Trophoblast cell (in vitro differentiated cells and primary cell): ENCODE measurements around the gene USP33.

ENCODE experiments used
- DNase-seq, 2 donors: peaks; one replicate each; pipeline ENCODE4 v3.0.0-alpha.2; 2016
- H2AFZ ChIP-seq: 2 replicates; pipeline ENCODE4 v1.6.1; 2013; ENCODE audit warnings: low read length, moderate library complexity, mild to moderate bottlenecking; ENCODE audit not compliant: insufficient read depth, poor library complexity
- H2AK5ac ChIP-seq: 2 replicates; pipeline ENCODE4 v1.6.1; 2013; ENCODE audit warnings: mild to moderate bottlenecking, low read length
- H2BK120ac ChIP-seq: 2 replicates; pipeline ENCODE4 v1.6.1; 2013; ENCODE audit warnings: low read length, mild to moderate bottlenecking, moderate library complexity; ENCODE audit not compliant: insufficient read depth, poor library complexity
- H2BK12ac ChIP-seq: 2 replicates; pipeline ENCODE4 v1.6.1; 2013; ENCODE audit warnings: mild to moderate bottlenecking, low read length, moderate library complexity
- H2BK5ac ChIP-seq: 2 replicates; pipeline ENCODE4 v1.6.1; 2013; ENCODE audit warnings: low read length, low read depth, moderate library complexity, mild to moderate bottlenecking; ENCODE audit not compliant: poor library complexity
- H3K14ac ChIP-seq: 2 replicates; pipeline ENCODE4 v1.6.1; 2013; ENCODE audit warnings: mild to moderate bottlenecking, low read length
- H3K18ac ChIP-seq: 2 replicates; pipeline ENCODE4 v1.6.1; 2013; ENCODE audit warnings: mild to moderate bottlenecking, low read length
- H3K23ac ChIP-seq: 2 replicates; pipeline ENCODE4 v1.6.1; 2013; ENCODE audit warnings: low read length
- H3K27ac ChIP-seq: 2 replicates; pipeline ENCODE4 v1.5.1; 2013; ENCODE audit warnings: low read depth, mild to moderate bottlenecking, inconsistent platforms, low read length, moderate library complexity
- H3K27me3 ChIP-seq: 2 replicates; pipeline ENCODE4 v1.6.1; 2013; ENCODE audit warnings: inconsistent platforms, mild to moderate bottlenecking, low read length, moderate library complexity; ENCODE audit not compliant: insufficient read depth
- H3K36me3 ChIP-seq, 2 experiments: 1 replicate in 1 of 2; 2 replicates in 1 of 2; pipeline ENCODE4 v1.6.1; 2013; ENCODE audit warnings: low read length in 2 of 2, mild to moderate bottlenecking in 2 of 2, moderate library complexity in 1 of 2; ENCODE audit not compliant: insufficient read depth in 2 of 2, control insufficient read depth in 1 of 2
- H3K4ac ChIP-seq: 2 replicates; pipeline ENCODE4 v1.6.1; 2013; ENCODE audit warnings: low read depth, mild to moderate bottlenecking, low read length, moderate library complexity
- H3K4me1 ChIP-seq, 2 experiments: 1 replicate in 1 of 2; 2 replicates in 1 of 2; pipeline ENCODE4 v1.6.1; 2013; ENCODE audit warnings: low read length in 2 of 2, mild to moderate bottlenecking in 2 of 2, moderate library complexity in 1 of 2; ENCODE audit not compliant: insufficient read depth in 2 of 2, control insufficient read depth in 1 of 2
- H3K4me2 ChIP-seq: 2 replicates; pipeline ENCODE4 v1.6.1; 2013; ENCODE audit warnings: inconsistent platforms, mild to moderate bottlenecking, low read length, moderate library complexity
- H3K4me3 ChIP-seq: 2 replicates; pipeline ENCODE4 v1.5.1; 2013; ENCODE audit warnings: mild to moderate bottlenecking, low read depth, low read length, inconsistent platforms
- H3K79me1 ChIP-seq: one replicate; pipeline ENCODE4 v1.6.1; 2013; ENCODE audit warnings: low read length
- H3K79me2 ChIP-seq: 2 replicates; pipeline ENCODE4 v1.6.1; 2013; ENCODE audit warnings: low read length, mild to moderate bottlenecking; ENCODE audit not compliant: control insufficient read depth, insufficient read depth, poor library complexity
- H3K9ac ChIP-seq: 2 replicates; pipeline ENCODE4 v1.6.1; 2013; ENCODE audit warnings: mild to moderate bottlenecking, low read length
- H3K9me3 ChIP-seq: 2 replicates; pipeline ENCODE4 v1.6.1; 2013; ENCODE audit warnings: low read depth, mild to moderate bottlenecking, control low read depth, inconsistent platforms, low read length; ENCODE audit not compliant: insufficient read depth
- H4K12ac ChIP-seq: 2 replicates; pipeline ENCODE4 v1.6.1; 2013; ENCODE audit warnings: low read depth, mild to moderate bottlenecking, low read length, moderate library complexity
- H4K8ac ChIP-seq: 2 replicates; pipeline ENCODE4 v1.6.1; 2013; ENCODE audit warnings: low read depth, mild to moderate bottlenecking, low read length, moderate library complexity
- H4K91ac ChIP-seq: one replicate; pipeline ENCODE4 v1.6.1; 2013; ENCODE audit warnings: low read depth, mild to moderate bottlenecking, low read length, moderate library complexity
- WGBS: extraction: QIAGEN DNeasy Blood & Tissue Kit; methylation state at CpG from one replicate; pipeline ENCODE4 v1.1.7; 2013; ENCODE audit warnings: missing lambda C conversion rate; ENCODE audit not compliant: insufficient read length, insufficient coverage; ENCODE audit errors: extremely low coverage; 5-methylcytosine and 5-hydroxymethylcytosine counted together

USP33 gene

DNA sequence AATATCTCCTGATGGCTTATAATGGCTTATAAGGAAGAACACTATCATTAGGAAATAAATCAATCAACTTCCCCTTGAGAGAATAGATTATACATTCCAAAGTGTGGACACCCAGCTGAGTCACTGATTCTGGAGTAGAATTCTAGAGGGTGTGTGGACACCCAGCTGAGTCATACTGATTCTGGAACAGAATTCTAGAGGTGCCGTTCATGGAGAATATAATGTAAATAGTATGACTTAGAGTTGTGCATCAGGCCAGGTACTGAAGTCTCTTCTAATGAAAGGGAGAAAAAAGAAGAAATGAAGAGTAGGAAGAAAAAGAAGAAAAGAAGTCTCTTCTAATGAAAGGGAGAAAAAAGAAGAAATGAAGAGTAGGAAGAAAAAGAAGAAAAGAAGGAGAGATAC, 2.4 kb upstream of the USP33 start:
- Histone ChIP-seq H3K27me3 (no peaks in the 10 kb centered on the region), H3K23ac (no peak overlapping the region), H3K18ac (no peak overlapping the region), H2BK5ac (no peak overlapping the region), H3K36me3 (no peaks in the 10 kb centered on the region), H3K27ac (no peak overlapping the region), H4K91ac (no peak overlapping the region), H3K4me2 (no peak overlapping the region), H4K8ac (no peak overlapping the region), H3K4ac (no peak overlapping the region), H3K9me3 (no peaks in the 10 kb centered on the region), H3K4me3 (no peak overlapping the region), H3K79me2 (peaks cover 8% of the 10 kb centered on the region), H2BK12ac (no peak overlapping the region), H2AFZ (no peak overlapping the region), H3K9ac (no peak overlapping the region), H3K4me1 (peaks cover 0 to 2% of the 10 kb centered on the region in 2 experiments), H2BK120ac (no peak overlapping the region), H4K12ac (no peak overlapping the region), H2AK5ac (no peak overlapping the region), H3K79me1 (peaks cover 6% of the 10 kb centered on the region), H3K14ac (no peak overlapping the region)
- DNase-seq = no peak
- no CpG with 5 or more reads among the region's 1 CpG for WGBS

DNA sequence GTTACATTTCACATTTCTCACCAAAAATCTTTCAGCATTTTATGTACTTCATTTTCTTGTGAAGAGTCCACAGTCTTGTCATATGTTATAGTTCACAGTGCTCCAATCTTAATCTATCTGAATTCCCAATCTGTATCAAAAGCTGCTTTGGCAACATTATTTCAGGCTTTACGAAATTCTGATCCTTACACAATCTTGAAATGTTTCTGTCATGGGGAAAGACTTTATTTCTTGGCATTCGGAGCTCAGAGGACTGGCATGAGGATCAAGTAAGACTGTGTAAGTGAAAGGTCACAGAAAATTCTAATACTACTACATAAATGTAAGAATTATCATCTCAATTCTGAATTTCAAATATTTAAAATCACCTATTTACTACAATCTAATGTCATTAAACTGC, 2.0 kb downstream of the USP33 start:
- Histone ChIP-seq H3K27ac (no peak overlapping the region), H3K9ac (no peak overlapping the region), H2AFZ (no peak overlapping the region), H3K36me3 (no peaks in the 10 kb centered on the region), H3K9me3 (no peaks in the 10 kb centered on the region), H2BK12ac (no peak overlapping the region), H3K23ac (no peak overlapping the region), H4K8ac (no peak overlapping the region), H2BK5ac (no peak overlapping the region), H3K27me3 (no peaks in the 10 kb centered on the region), H3K14ac (no peak overlapping the region), H2AK5ac (no peak overlapping the region), H4K91ac (no peak overlapping the region), H4K12ac (no peak overlapping the region), H3K4me1 (peaks cover 0 to 2% of the 10 kb centered on the region in 2 experiments), H3K79me1 (peaks cover 6% of the 10 kb centered on the region), H2BK120ac (no peak overlapping the region), H3K4ac (no peak overlapping the region), H3K4me3 (no peak overlapping the region), H3K4me2 (no peak overlapping the region), H3K79me2 (peaks cover 8% of the 10 kb centered on the region), H3K18ac (no peak overlapping the region)
- DNase-seq = peak; percentile 46 to 97
- no CpG with 5 or more reads among the region's 2 CpGs for WGBS

DNA sequence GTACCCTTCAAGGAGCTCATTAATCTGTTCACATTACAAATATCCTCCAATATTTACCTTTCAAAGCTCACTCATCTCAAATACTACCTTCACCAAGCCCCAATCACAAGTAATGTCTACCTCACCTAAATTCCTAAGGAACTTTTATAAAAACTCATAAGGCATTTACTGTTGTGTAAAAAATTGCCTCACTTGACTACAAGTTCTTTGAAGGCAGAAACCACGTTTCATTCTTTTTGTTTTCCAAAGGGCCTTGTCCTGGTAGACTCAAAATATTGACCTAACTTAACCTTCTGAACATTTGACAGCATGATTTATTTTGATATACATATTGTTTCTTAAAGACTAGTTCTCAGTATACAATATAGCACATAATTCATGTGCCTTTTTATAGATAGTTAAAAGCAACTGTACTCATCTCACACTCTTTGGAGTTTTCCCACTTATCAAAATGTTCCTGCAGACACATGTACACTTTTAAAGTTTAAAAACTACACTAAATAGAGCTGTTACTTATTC, 2.5 kb downstream of the USP33 start:
- no peaks in the 10 kb centered on the region for H3K27me3 ChIP-seq
- no peak overlapping the region for H3K9ac ChIP-seq
- no peak overlapping the region for H3K23ac ChIP-seq
- H4K12ac ChIP-seq = no peak overlapping the region
- H4K8ac ChIP-seq = no peak overlapping the region
- H2BK12ac ChIP-seq = no peak overlapping the region
- no peaks in the 10 kb centered on the region for H3K9me3 ChIP-seq
- no peak overlapping the region for H2AFZ ChIP-seq
- no peak overlapping the region for H4K91ac ChIP-seq
- no peak overlapping the region for H2AK5ac ChIP-seq
- DNase-seq = peak in 1 of 2 donors; percentile 79
- H3K14ac ChIP-seq = no peak overlapping the region
- H2BK5ac ChIP-seq = no peak overlapping the region
- no peak overlapping the region for H3K18ac ChIP-seq
- no peak overlapping the region for H3K4me3 ChIP-seq
- peaks cover 8% of the 10 kb centered on the region for H3K79me2 ChIP-seq
- no peak overlapping the region for H3K27ac ChIP-seq
- no peaks in the 10 kb centered on the region for H3K36me3 ChIP-seq
- no peak overlapping the region for H3K4ac ChIP-seq
- H3K4me1 ChIP-seq = peaks cover 0 to 2% of the 10 kb centered on the region in 2 experiments
- peaks cover 6% of the 10 kb centered on the region for H3K79me1 ChIP-seq
- WGBS = no CpG with 5 or more reads among the region's 1 CpG
- H3K4me2 ChIP-seq = no peak overlapping the region
- H2BK120ac ChIP-seq = no peak overlapping the region

DNA sequence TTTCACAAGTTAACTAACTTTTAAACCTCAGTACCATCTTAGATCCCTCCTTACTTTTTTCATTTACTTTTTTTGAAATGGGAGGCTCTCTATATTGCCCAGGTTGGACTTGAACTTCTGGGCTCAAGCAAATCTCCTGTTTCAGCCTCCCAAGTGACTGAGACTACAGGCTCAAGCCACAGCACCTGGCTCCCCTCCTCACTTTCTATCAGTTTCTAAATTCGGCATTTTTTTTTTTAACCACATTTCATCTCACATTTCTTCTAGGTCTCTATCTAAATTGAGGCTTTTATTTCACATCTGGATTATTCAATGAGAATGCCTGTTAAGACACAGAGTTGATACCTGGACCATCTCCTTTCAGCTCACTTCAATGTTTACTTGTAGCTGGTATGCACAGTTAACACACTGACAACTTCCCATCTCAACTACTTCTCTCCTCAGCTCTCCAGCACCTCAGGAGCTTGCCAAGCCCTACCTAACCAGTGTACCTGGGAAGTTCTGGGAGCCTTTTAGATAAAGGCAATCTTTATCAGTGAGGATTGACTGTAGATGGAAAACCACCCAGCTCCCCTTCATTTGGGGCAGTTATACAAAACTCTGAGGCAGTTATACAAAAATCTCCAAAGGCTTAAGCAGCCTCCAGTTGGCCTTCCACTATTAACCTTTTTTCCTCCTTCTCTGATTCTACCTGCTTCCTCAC, 3.4 kb downstream of the USP33 start:
- no CpG with 5 or more reads among the region's 1 CpG for WGBS
- Histone ChIP-seq H3K4me2 (no peak overlapping the region), H2BK12ac (no peak overlapping the region), H3K79me1 (peaks cover 6% of the 10 kb centered on the region), H3K9ac (no peak overlapping the region), H3K9me3 (no peaks in the 10 kb centered on the region), H3K4me1 (peaks cover 4 to 5% of the 10 kb centered on the region in 2 experiments), H3K27ac (no peak overlapping the region), H4K91ac (no peak overlapping the region), H3K4me3 (no peak overlapping the region), H2BK120ac (no peak overlapping the region), H4K8ac (no peak overlapping the region), H2AFZ (no peak overlapping the region), H2BK5ac (no peak overlapping the region), H3K14ac (no peak overlapping the region), H3K4ac (peak overlapping the region; percentile 33), H3K23ac (no peak overlapping the region), H2AK5ac (no peak overlapping the region), H4K12ac (no peak overlapping the region), H3K27me3 (no peaks in the 10 kb centered on the region), H3K36me3 (no peaks in the 10 kb centered on the region), H3K79me2 (peaks cover 8% of the 10 kb centered on the region), H3K18ac (no peak overlapping the region)
- DNase-seq = no peak
